ENCODE measurements around the gene CAPRIN1.
A peak's percentile ranks its signal among the peaks of the same experiment; 100 is the strongest.

CAPRIN1 gene, protein sequence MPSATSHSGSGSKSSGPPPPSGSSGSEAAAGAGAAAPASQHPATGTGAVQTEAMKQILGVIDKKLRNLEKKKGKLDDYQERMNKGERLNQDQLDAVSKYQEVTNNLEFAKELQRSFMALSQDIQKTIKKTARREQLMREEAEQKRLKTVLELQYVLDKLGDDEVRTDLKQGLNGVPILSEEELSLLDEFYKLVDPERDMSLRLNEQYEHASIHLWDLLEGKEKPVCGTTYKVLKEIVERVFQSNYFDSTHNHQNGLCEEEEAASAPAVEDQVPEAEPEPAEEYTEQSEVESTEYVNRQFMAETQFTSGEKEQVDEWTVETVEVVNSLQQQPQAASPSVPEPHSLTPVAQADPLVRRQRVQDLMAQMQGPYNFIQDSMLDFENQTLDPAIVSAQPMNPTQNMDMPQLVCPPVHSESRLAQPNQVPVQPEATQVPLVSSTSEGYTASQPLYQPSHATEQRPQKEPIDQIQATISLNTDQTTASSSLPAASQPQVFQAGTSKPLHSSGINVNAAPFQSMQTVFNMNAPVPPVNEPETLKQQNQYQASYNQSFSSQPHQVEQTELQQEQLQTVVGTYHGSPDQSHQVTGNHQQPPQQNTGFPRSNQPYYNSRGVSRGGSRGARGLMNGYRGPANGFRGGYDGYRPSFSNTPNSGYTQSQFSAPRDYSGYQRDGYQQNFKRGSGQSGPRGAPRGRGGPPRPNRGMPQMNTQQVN

DNA sequence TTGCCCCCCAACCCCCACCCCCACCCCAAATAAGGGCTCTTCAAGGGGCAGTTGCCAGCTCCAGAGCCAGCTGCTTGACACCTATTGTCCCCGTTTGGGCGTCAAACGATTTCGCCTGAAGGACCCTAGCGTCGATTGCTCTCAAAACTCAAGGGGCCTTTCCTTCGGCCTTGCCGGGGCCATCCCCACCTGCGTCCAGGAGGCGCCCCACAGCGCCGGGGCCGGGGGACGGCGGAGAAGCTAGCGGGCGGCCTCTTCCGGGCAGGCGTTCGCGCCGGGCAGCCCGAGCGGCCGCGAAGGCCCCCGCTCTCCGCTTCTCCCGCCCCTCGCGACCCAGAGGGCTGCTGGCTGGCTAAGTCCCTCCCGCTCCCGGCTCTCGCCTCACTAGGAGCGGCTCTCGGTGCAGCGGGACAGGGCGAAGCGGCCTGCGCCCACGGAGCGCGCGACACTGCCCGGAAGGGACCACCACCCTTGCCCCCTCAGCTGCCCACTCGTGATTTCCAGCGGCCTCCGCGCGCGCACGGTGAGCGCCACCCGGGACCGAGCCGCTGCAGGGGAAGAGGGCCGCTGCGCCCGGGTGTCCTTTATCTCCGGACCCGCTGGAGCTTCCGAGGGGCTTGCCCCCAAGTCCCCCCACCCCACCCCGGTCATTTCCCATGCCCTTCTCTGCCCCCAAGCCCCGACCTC lies at the start of gene CAPRIN1:
CAPRIN1 (plus strand) TSS at position 383 of the 687 bp plus-strand sequence. CDS start 690 bp downstream, outside the sequence.
- DNase-seq, result peak; percentile 87 to 91

DNA sequence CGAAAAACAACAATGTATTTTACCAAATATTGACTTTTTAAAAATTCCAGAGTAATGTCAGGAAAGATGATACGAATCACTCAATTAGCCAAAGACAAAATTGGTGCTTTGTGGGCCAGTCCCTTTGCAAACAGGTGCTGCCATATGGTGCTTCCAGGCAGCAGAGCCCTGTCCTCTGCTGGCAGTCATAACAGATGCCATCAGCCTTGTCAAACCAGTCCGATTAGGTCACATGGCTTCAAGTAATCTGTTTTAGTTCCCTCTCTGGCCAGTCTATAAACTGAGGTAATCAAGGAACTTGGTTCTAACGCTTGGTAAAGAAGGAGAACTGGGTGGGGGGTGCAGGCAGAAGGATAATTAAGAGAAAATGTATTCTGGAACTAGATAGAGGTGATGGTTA lies 49.1 kb upstream of the CAPRIN1 start:
- DNase-seq, result no peak

DNA sequence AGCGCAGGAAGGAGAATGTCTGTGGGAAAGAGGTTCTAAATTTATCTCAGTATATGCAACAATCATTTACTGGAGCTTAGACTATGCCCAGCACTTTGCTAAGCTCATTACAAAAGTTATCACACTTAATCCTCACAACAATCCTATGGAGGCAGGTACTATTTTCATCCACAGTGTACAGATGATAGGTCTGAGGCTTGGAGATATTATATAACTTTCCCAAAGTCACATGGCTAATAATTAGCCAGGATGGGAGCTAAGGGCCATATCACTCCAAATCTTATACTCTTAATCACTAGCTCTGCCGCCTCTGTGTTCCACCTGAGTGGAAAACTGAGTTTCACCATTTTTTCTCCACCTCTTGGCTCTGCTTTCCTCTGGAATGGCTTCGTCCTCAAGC lies 47.3 kb upstream of the CAPRIN1 start:
- DNase-seq, result no peak

DNA sequence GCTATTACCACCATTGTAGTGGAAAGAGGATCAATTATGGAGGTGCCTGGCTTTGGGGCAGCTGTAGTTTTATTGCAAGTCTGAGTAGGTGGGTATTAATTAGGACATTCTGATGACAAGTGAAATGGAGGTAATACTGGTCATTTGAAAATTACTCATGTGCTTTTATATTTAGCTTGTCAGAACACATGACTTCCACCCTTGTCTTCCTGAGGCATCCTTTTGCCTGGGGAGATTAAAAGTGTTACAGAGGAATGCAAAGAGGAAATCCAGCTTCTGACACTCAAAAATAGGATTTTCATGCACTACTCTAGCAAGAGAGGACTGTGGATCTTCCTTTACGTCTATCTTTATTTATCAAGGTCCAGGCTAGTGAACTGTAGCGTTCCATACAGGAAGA lies 44.7 kb upstream of the CAPRIN1 start:
- no peak for DNase-seq

DNA sequence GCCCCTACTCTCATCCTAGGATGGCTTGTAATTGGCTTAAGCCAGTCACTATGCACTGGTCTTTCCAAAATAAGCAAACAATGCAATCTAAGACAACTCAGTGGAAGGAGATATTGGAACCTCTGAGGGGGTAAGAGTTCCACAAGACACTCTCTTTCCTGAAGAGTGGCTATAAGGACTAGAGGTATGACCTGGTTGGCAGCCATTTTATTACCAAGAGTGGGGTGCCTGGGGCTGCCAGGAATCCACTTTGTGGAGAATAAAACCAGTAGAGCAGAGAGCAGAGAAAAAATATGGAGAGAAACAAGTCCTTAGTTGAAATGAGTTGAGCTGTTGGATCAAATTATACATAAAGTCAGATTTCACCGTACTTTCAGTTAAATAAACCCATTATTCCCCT lies 38.8 kb upstream of the CAPRIN1 start:
- no peak for DNase-seq

DNA sequence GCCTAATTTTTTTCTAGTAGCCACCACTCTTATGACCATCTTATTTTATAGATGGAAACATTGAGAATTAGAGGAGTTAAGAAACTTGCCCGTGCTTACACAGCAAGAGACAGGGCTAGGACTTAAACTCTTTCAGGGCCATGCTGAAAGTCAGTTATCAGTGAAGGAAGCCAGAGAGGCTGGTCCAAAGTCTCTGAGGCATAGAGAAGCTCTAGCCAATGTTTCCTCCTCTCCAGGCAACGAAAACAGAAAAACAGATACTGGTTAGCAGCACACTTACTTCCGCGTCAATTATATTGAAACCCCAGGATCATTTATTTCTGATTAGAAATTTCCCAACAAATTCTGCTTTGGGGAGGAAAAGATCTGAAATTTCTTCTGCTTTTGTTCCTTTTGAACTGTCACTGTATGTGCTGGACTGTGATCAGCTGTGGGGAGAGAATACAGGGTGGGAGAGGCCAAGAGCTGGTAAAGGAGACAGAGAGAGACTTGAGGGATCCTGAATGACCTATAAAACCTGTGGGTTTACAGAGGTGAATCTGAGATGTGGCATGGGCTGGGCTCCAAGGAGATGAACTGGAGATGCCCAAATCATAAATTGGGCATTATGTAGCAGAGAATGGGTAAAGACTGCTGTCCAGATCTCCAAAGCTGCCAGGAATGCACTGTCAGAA lies 37.5 kb upstream of the CAPRIN1 start:
- DNase-seq, result no peak

DNA sequence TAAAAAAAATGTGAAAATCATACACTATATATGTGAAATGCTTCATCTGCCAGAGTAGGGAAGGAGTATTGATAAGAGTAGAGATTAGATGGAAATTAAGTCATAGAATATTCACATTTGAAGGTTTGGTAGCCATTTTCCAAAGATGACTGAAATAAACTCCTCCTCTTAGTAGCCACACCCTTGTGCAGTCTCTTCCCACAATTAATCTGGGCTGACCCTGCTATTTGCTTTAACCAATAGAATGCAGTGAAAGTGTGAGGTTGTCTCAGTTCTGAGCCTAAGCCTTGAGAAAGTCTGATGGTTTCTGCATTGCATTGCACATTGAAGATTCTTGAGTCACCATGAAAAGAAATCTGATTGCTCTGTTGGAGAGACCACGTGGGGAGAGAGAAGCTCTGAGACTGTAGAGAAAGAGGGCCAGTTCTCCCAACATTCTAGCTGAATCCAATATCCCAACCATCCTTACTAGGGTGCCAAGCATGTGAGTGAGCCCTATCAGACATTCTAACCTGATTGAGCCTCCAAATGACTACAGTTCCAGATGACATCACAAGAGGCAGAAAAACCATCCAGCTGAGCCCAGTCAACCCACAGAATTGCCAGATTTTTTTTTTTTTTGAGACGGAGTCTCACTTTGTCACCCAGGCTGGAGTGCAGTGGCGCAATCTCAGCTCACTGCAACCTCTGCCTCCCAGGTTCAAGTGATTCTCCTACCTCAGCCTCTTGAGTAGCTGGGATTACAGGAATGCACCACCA lies 29.4 kb upstream of the CAPRIN1 start:
- DNase-seq, result no peak

DNA sequence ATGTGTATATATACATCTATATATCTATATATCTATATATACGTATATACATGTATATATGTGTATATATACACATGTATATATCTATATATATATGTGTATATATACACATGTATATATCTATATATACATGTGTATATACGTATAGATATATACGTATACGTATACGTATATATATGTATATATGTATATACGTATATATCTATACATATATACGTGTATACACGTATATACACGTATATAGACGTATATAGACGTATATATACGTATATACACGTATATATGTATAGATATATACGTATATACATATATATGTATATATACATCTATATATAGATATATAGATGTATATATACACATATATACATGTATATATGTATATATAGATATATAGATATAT lies 25.1 kb upstream of the CAPRIN1 start:
- DNase-seq, result no peak

DNA sequence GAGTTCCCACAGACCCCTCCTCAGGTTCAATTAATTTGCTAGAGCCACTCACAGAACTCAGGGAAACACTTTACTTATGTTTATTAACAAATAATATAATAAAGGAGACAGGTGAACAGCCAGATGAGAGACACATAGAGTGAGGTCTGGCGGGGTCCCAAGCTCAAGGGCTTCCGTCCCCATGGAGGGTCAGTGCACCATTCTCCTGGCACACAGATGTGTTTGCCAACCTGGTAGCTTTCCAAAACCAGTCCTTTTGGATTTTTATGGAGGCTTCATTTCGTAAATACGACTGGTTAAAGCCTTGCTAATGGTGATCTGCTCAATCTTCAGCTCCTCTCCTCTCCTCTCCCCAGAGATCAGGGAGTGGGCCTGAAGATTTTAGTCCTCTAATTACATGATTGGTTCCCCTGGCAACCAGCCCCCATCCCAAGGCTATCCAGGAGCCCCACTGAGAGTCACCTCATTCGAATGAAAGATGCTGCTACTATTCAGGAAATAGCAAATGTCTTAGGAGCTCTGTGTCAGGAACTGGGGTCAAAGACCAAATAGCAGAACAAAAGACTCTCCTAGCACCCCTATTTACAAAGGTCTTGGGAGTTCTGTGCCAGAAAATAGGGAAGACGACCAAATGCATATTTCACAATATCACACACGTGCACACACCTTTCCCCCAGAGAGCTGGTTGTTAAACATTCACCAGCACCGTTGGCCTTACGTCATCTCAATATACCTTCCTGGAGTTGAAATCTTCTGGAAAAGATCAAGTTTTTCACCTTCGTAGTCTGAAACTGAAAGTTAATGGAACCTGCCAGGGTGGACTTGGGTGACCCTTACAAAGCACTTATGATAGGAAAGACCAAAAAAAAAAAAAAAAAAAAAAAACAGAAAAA lies 23.8 kb upstream of the CAPRIN1 start:
- peak in 1 of 2 experiments; percentile 23 for DNase-seq

DNA sequence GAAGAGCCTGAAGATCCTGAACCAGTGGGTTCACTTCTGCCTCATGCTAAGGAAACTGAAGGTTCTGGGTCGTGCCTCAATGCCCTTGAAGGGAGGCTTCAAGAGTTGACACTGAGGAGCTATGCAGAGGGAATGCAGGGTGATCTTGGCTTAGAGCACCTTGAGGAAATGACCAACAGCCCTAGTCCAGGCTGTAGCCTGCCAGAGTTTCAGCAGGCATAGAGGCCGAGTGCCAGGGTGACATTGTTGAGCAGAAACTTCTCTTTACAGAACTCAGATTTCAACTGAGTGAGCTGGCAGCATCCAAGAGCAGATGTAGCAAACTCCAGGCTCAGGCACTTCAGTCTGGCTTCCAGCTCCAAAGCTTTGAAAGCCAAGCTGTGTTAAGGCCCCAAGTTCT lies 23.1 kb upstream of the CAPRIN1 start:
- DNase-seq, result no peak

DNA sequence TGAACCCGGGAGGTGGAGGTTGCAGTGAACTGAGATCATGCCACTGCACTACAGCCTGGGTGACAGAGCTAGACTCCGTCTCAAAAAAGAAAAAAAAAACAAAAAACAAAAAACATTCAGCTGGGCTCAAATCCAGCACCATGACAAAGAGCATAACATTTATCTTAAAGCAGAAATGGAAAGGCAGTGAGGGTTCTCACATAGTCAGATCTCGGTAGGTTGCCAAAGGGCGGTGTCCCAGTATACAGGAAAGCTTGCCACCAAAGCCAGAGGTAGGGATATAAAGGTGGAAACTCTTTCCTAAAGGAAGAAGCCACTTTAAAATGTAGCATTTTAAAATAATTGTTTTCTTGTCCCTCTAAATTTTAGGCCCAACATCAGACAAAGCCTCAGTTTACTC lies 22.4 kb upstream of the CAPRIN1 start:
- no peak for DNase-seq

DNA sequence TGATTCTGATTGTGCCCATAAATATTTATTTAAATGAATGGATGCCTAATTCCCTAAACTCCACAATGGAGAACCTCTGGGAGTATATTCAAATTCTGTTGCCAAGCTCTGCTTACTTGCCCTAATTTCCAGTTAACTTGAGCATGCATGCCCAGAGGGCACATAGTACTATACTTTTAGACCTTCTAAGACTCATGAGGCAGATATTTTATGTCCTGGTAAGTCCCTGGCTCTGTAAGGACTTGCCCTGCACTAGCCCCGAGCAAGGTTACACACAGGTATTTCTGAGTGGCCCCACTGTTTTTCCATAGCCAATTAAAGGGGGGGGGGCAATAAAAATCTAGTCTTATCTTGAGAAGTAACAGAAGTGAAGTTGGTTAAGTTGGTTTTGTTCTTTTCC lies 21.1 kb upstream of the CAPRIN1 start:
- DNase-seq, result no peak

DNA sequence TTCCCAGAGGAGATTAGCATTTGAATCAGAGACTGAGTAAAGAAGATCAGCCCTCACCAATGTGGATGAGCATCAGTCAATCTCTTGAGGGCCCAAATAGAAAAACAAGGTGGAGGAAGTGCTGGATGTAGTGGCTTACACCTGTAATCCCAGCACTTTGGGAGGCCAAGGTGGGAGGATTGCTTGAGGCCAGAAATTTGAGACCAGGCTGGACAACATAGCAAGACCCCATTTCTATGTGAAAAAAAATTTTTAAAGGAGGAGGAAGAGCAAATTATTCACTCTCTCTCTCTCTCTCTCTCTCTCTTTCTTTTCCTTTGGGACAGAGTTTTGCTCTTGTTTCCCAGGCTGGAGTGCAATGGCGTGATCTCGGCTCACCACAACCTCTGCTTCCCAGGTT lies 18.1 kb upstream of the CAPRIN1 start:
- no peak for DNase-seq

DNA sequence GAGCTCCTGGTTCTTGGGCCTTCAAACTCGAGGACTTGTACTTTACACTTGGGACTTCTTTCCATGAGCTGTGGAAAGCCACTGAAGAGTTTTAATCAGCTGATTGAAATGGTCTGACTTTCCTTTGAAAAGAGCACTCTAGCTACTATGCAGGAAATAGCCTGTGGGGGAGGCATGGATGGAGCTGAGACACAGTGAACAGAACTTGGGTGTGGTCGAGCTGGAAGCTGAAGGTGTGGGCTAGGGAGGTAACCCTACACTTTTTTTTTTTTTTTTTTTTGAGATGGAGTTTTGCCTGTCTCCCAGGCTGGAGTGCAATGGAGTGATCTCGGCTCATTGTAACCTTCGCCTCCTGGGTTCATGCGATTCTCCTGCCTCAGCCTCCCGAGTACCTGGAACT lies 17.5 kb upstream of the CAPRIN1 start:
- no peak for DNase-seq

DNA sequence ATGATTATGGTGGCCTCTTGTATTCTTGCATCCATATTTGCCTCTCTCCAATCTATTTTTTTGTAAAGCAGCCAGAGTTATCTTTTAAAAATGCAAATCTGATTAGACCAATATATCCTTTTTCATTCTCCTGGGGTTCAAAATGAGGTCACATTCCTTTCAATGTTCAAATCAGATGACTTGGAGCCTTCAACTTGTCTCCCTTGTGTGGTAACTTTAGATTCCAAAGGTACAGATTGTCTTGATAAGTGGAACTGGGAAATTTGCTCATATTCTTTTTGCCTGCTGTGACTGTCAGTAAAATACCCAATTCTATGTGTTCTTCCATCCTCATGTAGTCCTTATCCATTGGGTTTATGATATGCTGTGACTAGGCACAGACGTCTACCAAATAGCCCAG lies 15.1 kb upstream of the CAPRIN1 start:
- no peak for DNase-seq

DNA sequence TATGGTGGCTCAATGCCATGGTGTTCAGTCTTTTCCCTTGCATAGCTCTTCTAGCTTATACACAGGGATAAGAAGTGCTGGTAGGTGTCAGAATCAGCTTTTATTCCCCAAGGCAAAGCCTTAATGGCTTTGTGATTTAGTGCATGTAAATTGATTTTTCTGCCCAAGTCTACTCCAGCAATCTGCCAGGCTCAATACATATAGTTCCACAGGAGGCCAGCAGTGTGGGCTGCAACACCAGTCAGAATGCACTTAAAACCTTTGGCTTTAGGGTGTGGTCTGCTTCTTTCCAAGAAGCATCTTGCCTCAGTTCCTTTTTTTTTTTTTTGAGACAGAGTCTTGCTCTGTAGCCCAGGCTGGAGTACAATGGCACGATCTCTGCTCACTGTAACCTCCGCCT lies 14.5 kb upstream of the CAPRIN1 start:
- DNase-seq, result no peak

DNA sequence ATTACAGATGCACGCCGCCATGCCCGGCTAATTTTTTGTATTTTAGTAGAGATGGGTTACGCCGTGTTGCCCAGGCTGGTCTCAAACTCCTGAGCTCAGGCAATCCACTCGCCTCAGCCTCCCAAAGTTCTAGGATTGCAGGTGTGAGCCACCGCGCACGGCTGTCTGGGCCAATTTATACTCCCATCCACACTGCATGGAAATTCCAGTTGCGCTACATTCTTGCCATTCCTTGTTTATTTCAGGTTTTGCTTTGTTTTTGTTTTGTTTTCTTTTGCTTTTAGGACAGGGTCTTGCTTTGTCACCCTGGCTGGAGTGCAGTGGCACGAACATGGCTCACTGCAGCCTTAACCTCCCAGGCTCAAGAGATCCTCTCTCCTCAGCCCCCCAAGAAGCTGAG lies 11.0 kb upstream of the CAPRIN1 start:
- DNase-seq, result no peak

DNA sequence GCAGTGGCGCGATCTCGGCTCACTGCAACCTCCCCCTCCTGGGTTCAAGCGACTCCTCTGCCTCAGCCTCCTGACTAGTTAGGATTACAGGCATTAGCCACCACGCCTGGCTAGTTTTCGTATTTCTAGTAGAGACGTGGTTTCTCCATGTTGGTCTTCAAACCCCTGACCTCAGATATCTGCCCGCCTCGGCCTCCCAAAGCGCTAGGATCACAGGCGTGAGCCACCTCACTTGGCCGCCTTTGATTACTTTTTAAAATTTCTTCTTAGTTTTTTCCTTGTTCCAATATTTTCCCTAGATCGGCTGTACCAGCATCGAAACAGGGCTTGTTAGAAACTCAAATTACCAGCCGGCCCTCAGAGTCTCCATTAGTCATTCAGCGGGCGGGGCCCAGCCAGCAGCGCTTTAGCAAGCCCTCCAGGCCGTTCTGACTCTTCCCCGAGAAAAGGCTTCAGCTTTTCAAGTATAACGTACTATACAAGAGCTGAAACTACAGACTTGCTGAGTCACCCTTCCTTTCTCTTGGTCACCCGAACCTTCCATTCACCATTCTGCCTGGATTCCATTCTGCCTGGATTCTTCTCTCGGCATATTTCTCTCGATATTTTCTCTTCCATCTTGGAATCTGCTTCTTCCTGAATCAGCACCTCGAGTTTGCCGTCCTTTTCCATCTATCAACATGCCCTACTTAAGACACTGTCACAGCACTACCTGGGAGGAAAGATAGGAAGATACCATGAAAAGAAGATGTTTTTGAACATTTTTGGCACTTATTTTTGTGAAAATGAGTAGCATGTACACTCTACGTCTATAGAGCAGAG lies 6.7 kb upstream of the CAPRIN1 start:
- no peak for DNase-seq

DNA sequence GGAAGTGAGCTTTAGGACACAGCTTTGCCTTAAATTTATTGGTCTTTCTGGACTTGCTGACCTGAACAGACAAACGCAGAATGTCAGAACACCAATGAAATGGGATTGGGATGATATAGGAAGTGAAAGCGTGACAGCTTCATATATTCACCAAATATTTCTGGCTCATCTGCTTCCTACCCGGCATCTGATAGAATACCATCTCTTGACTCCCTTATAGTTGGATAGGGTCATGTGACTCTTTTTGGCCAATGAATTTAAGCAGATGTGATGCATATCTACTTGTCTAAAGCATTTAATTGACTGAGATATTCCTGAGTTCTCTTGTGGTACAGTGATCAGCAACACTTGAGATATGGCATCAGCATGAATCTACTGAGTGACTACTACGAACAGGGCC lies 2.5 kb upstream of the CAPRIN1 start:
- DNase-seq, result no peak

DNA sequence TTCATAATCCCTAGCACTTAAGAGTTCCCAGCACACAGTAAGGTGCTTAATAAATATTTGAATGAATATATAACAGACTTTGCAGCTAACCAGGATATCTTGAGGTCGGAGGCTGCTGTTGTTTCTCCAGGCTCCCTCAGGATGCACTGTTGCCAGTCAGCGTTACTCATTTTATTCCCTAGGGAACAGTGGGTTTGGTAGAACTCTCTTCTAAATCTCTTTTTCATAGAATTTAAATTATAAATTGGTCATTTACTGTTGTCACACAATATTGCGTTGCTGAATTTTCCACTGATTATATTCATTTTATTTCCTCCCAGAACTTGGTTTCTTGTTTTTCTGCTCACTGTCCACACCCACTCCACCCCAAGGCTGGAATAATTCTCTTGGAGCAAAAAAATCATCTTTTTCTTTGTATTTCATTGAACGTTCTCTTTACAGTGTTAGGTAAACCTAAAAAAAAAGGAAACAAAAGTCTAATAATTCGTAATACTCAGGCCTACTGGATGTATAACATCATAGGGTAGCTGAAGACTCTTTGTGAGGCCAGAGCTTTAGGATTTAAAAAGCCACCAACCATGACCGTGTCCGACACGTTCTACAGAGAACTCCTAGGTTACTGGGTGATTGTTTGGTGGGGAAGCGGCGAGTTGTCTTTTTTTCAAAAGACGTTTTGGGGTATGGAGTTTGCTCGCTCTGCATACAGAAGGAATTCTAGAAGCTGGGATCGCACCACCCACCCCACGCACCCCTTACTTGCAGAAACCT lies 766 bp upstream of the CAPRIN1 start:
- peak in 1 of 2 experiments; percentile 38 for DNase-seq
